Fibroblast of gingiva (primary cell): ENCODE measurements around the gene LHFPL6.

ENCODE experiments used
- DNase-seq: peaks from one replicate; pipeline ENCODE4 v3.0.0-alpha.2; 2011; ENCODE audit warnings: low read depth

LHFPL6 gene

DNA sequence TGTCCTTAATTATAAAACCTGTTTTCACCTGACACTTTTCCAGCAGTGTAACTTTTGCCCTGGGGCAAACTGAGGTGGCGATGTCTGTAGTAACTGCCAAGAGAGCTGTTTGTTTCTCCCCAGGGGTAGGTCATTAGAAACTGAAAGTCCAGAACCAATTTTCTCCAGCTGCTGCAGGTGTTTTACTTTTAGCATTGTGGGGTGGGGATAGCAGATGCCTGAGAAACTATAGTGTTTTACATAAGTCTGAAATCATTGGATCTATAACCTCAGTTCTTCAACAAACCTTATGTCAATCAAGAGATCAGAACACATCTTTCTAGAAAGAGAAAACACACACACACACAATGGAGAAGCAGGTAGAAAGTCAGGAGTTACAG lies 92.7 kb downstream of the LHFPL6 start:
- DNase-seq, result no peak

DNA sequence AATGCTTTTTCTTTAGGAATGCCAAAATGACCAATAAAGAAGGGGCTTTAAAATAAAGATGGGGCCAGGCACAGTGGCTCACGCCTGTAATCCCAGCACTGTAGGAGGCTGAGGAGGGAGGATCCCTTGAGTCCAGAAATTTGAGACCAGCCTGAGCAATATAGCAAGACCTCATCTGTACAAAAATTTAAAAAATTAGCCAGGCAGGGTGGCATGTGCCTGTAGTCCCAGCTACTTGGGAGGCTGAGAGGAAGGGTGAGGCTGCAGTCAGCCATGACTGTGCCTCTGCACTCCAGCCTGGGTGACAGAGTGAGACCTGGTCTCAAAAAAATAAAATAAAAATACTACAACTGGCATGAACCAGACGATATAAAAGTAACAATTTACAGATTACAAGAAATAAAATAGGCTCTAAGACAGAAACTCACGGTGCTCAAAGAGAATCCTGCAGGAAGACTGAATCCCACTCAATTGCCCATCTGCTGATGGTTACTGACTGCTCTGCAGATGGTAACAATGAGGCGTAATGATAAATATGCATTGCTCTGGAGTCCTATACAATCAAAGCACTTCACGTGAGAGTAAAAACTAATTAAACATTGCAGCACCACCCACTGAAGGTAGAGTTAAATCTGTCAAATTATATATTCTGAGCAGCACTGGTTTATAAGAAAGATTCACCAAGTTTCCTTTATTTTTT lies 93.2 kb downstream of the LHFPL6 start:
- no peak for DNase-seq

DNA sequence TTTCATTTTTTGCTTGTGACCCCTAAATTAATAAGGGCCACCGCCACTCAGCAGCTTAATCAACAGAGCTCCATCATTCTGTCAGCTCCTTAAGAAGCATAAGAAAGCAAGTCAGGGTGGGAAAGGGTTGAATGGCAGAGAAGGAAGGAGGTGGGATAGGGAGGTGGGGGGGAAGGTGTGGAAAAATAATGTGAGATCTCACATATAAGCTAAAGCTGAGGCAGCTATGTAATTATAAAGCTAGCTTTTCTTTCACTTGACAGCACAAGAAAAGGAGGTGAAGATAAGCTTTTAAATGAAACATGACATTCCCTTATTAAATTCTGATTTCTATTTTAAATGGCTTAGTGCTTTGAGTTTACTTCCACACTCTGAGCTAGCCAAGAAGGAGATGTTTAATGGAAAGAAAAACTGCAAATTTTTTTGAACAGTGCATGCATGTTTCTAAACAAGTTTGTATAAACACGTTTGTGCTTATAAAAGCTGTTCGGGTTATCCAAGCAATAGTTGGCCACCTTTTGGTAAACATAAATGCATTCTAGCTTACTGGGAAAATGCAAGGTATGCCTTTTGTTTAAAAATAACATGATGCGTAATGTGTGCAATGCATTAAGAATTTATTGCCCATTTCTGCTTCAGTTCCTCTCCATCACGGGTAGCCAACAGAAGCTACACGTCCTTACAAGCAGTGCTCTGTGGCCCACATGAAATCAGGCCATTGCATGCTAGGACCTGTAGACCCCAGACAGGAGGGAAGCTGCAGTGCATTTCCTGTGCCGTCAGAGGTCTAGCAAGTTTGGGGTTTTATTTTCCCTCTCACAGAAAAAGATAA lies 96.2 kb downstream of the LHFPL6 start:
- peak; percentile 53 for DNase-seq

DNA sequence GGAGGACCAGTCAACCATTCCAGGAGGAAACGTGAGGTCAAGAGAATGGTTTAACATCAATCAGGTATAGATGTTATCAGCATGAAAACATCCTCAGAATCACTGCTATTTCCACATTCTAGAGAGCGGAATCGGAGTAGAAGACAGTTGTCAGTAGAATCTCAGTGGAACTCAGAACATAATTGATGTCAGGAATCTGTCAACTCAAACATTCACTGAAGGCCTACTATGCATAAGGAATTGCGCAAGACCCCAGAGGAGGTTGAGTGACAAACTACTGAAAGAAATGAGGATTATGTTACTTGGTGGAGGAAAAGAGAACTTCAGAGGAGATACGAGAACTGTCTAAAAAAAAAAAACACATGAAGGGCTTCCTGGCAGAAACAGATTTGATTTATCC lies 97.8 kb downstream of the LHFPL6 start:
- no peak for DNase-seq

DNA sequence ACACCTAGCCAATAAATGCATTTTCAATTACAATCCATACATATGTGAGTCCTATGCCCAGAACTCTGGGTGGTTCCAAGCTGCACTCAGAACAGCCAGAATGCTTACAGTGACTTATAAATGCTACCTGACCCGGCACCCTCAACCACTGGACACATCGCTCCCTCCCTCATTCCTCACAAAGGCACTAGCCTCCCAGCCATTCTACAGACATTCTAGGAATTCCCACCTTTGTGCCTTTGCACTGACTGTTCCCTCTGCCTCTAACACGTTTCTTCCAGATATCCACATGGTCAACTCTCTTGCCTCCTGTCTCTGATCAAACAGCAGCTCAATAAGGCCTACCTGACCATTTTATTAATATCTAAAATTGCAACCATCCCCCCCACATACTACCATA lies 99.9 kb downstream of the LHFPL6 start:
- DNase-seq, result no peak

DNA sequence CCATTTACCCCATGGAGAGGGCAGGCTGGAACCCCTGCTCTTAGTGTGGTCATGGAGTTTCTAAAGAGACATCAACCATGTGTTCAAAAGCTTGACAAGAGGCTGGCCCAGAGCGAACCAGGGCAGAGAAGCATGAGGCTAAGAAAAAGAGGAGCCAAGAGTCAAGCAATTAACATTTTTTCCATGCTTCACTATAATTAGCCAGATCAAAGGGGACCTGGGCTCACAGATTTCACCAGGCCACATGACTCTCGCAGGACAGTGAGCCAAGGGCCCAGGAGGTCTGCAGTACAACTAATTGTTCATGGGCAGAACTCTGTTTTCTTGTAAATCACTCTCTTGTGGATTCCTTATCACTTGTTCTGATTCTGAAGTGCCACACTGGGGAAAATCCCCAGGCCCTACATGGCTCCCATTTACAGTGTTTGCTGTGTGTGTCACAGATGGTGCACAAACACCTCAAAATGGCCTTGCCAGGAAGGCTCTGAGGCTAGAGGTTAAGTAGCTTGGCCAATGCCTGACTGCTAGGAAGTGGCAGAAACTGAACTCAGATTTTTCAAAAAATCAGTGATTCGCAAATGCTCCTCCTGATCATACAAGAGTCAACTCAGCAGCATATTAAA lies 101.2 kb downstream of the LHFPL6 start:
- DNase-seq, result no peak

DNA sequence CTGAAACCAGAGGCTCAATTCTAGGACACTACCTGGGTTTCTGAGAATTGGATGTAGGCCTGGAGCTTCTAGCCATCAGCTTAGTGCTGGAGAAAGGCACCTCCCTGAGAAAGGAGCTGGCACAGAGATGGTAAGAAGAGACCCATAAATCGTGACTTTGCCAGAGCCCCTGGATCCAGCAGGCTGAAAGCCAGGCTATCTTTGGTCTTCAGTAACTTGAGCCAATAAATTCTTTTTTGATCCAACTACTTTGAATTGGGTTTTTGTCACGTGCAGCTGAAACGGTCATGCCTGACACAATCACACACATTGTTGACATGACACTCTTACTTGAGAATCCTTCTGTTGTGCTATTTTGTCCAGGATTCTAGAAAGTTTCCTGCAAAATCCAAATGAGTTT lies 103.4 kb downstream of the LHFPL6 start:
- no peak for DNase-seq

DNA sequence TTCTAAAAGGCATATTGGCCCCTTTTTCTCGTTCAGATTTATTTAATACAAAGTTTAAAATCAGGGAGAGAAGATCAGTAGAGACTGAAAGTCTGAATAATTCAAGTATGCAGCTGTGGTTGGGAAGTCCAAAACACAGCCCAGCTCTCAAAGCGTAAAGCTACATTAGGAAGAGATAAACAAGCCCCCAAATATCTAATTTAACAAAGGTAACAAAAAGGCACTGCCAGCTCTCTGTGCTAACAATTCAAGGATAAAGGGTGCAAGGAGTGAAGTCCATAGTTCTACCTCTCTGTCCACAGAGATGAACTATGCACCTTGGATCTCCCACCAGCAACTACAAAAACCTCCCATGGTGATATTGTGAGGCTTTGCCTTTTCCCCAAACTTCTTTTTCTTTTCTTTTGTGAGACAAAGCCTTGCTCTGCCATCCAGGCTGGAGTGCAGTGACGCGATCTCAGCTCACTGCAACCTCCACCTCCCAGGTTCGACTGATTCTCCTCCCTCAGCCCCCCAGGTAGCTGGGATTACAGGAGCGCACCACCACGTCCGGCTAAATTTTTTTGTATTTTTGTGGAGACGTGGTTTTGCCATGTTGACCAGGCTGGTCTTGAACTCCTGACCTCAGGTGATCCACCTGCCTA lies 104.4 kb downstream of the LHFPL6 start:
- no peak for DNase-seq

DNA sequence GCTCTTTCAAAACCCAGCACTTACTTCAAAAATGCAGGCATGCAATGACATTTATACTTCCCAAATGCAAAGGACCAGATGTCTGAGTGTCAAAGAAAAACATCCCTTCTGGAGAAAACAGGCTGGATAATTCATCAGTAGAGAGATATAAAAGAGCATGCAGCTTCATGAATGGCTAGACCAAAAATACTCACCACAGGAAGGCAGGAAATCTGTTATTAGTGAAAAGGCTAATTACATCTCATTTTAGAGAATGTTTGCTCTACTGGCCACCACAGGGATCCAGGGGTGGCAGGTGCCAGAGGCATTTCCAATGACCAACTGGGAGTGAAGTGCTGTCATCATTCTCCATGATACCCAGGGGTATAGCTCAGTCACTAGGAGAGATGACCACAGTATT lies 106.5 kb downstream of the LHFPL6 start:
- DNase-seq, result no peak

DNA sequence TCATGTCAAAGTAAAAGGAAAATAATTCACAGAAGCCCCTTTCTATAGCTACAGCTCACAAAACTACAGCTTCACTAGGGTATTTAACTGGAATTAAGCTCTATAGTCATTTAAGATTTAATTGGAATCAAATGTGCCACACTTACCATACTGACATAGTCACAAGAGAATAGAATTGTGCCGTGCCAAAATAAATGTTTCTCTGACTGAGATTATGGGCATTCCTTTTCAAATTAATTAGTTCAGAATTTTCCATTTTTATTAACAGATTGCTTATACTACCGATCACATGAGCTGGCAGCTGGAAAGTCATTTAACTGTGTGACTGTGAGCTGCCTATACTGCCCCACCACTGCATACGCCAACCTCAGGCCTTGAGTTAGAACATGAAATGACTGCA lies 108.4 kb downstream of the LHFPL6 start:
- DNase-seq, result no peak

DNA sequence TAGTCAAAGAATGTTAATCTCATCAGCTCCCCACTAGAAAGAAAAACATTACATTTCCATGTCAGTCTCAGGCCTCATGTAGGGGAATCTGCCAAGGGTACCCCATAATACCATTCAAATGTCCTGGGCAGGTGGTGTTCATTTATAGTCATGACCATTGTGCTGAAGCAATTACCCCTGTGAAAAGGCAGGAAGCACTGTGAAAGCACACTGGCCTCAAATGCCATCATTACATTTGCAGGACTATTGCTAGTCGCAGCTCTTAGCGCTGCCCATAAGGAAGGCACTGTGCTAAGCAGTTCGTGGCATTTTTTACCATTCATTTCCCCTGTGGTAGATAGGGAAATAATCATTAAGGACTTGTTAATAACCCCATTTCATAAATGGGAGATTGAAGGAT lies 109.0 kb downstream of the LHFPL6 start:
- DNase-seq, result no peak

DNA sequence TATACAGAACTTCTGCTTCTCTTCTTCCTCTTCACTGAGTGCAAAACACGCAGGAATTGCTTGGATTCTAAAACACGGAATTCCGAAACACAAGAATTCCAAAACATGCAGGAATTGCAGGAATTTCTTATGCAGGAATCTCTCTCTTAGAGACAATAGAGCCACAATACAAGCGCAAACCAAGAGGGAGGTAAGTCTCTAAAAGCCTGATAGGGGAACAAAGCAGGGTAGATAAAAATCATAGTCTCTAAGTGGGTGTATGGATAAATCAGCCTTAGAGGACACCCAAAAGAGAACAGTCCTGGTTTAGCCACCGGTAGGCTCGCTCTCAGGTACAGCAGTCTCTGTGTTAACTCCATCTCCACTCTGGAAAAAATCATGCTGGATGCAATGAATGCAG lies 112.9 kb downstream of the LHFPL6 start:
- DNase-seq, result no peak

DNA sequence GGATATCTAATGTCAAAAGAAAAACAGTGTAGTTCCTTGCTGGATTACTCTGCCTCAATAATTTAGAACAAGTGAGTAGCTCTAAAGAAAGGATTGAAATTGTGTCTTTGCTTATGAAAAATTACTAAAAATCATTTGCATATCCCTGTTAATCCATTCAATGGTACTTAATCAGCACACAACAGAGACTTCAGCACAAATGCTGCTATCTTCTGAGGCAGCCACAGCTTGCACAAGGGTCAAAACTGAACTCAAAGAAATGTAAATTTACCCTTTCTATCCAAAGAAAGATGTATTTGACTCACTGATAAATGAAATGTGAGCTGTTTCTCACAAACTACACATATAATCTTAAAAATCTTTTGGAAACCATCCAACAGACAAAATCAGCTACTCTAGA lies 116.2 kb downstream of the LHFPL6 start:
- no peak for DNase-seq

DNA sequence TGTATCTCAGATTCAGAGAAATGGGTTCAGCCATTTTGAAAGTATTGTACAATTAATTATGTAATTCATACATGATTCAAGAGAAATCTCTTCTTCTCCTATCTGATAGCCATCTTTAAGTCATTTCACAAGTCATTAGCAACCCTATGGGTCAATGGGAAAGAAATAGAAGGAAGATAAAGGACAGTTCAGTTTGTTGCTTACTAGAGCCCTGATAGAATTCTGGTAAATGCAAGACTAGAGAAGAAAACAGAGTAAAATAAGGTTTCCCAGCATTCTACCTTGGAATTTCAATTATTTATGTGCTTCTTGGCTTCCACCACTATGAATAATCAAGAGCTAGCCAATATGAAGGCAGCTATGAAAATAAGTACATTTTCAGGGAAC lies 117.7 kb downstream of the LHFPL6 start:
- DNase-seq, result no peak

DNA sequence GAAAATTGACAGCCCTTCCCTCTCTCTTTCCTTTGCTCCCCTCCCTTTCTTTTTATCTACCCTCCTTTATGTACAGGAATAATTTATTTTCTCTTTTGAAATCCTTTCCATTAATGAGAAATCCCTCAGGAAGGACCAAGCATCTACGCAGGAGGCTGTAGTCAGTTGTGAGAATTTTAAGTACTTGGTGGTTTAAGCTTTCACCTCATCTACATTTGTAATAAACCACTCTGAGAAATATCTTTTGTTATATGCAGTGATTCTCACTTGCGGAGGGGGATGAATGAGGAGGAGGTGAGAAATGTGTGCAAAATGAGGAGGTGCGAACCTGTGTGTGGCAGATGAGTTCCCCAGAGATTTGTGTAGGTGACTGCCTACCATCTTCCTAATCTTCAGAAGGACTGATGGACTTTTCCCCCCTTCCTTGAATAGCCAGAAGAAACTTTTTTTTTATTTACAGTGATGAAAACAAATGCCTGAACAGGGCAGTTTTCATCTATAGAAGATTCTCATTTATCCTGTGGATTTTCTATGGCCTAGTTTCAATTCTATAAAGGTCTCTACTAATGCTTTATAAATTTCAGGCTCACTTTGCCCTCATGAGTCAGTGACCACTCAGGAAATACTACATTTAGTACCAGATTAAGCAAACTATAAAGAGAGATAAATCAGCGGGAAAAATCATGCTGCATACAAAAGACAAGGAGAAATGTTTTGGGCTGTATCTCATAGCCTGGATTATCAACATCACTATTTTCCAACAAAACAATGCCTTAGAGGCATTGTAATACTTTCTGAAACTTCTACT lies 118.3 kb downstream of the LHFPL6 start:
- DNase-seq, result no peak

DNA sequence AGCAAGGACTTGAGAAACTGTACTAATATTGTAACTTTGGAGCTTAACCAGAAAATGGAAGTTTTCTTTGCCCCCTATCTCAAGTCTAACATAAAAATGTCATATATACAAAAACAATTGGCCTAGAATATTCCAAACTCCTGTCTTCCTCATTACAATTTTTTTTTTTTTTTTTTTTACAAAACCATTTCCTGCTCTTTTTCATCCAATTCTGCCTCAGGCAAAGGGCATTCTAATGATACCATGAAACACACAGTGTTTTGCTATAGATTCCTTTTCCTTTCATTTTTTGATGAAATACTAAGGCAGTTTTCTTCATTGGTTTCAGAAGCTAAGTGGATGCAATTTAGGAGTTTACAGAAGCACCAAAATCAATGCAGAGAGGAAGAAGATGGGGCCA lies 119.7 kb downstream of the LHFPL6 start:
- DNase-seq, result peak; percentile 18

DNA sequence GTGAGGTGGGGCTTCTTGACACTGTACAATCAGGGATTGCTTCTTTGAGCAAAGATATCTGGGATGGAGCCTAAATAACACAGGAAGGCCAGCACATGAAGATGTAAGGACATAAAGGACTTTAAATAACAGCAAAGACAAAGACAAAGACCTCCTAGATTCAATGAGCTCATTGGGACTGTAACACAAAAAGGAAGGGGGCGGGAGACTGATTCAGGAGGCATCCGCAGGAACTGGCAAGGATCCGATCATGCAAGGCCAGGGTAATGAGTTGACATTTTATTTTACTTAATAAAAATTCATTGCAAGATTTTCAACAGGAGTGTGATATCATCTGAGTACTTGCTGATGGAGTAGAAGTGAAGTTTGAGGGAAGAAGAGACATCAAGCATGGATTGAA lies 121.5 kb downstream of the LHFPL6 start:
- no peak for DNase-seq

DNA sequence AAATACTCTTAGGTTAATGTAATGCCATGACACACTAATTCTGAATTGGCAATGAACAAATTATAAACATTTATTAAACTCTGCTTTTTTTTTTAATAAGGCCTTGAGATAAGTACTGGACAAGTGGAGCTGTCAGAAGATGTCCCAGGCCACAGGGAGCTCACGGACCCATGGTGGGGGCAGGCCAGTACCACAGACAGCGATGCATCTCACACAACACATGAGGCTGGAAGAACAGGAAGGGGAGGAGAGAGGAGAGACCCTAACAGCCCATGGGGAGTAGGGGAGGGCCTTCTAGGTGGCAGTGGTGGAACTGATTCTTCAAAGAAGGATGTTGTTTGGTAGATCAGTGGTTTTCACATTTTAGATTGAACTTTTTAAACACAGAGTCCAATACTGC lies 128.4 kb downstream of the LHFPL6 start:
- no peak for DNase-seq

DNA sequence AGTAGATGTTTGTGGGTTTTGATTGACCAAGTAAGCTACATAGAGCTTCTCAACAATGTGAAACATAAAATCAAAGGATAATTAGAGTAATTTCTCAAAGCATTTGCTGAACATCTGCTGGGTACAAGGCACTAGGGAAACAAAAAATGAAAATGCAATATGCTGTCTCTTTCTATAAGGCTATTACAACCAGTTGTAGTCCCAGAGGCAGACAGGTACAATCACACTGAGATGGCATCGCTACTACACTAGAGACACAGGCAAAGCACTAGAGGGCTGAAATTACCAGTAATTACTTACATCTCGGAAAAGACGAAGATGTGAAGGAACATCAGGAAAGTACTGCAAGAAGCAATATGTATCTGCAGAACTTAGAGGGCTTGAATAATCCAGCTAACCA lies 133.3 kb downstream of the LHFPL6 start:
- DNase-seq, result no peak

DNA sequence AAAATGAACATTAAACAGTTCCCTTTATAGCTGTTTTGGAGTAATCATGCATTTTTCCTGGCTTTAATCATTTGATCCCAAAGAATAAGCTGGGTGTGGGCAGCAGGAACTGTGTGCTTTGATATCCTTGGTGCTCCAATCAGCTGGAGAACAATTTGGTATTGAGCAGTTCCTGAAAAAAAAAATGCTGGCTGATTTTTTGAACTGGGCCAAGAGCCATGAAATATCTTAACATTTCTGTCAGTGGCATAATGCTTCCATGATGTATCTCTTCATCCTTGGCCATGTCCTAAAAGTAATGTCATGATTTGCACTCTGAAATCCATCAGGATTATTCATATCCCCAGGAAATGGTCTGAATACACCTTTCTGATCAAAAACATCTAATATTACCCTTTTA lies 134.7 kb downstream of the LHFPL6 start:
- no peak for DNase-seq

DNA sequence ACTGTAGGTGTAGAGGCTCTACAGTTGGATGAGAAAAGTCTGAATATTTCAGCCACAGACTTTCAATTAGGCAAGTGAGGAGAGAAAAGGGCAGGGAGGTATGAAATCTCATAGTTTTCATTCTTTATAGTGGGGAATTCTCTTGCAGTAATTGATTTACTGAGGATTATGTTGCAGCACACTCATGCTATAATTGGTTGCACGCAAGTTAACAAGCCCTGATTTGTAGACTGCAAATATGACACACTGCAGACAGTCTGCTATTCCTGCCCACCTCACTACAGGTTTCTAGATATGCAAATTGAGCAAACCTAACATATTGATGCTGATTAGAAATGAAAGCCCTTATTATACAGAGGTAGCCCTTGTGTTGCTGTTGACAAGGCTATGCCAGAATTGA lies 139.4 kb downstream of the LHFPL6 start:
- no peak for DNase-seq

DNA sequence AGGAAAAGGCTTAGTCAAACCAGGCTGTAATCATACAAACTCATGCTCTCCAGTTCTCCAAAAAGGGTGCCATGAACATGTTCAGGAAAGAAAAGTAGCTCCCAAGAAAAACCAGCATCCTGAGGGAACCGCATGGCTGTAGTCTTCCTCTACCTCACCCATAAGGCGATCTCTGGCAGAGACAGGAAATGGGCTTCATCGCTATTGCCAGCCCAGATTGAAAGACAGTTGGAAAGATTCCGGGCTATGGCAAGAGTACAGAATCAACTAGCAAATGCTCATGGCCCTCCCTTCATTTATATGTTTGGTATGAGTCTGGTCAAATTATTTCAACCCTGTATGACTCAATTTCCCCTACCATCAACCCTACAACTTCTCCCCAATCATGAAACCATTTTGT lies 140.1 kb downstream of the LHFPL6 start:
- no peak for DNase-seq
